ENCODE results near the gene SSTR4.

- TF ChIP-seq CTCF (IDR thresholded peaks at IDR 0.05): no peak
- no peak for TF ChIP-seq POLR2A (IDR thresholded peaks at IDR 0.05)
These were observed 12.3 kb upstream of the SSTR4 start for GRCh38 chr20:23022849-23023248.
